Neural cell (in vitro differentiated cells): ENCODE results near the gene IDUA. TPM values are rescaled to one million over a fixed set of nuclear protein-coding genes. Genes with fewer than 3 reads are reported as not detected.

Experiments
- H2AFZ ChIP-seq: fragments of 200-600, 300-800 bp; sonication (generic), shearing (Covaris generic); 2 replicates; pipeline ENCODE4 v1.6.0; 2014; ENCODE audit warnings: low read depth, mild to moderate bottlenecking, antibody characterized with exemption, low read length, moderate library complexity
- H3F3A ChIP-seq: fragments of 200-600 bp; shearing (Covaris generic); 2 replicates; pipeline ENCODE4 v1.6.1; 2016; ENCODE audit warnings: mild to moderate bottlenecking, moderate library complexity, mixed read lengths, antibody characterized with exemption, low read length; ENCODE audit not compliant: insufficient read depth, poor library complexity, severe bottlenecking
- H3K27ac ChIP-seq: fragments of 200-600, 300-800 bp; sonication (generic), shearing (Covaris generic); 2 replicates; pipeline ENCODE4 v1.5.1; 2014; ENCODE audit warnings: mild to moderate bottlenecking, low read length, moderate library complexity
- H3K27me3 ChIP-seq: fragments of 300-800, 200-600 bp; sonication (generic), shearing (Covaris generic); 2 replicates; pipeline ENCODE4 v1.6.0; 2014; ENCODE audit warnings: mild to moderate bottlenecking, low read depth, low read length, moderate library complexity; ENCODE audit not compliant: insufficient read depth
- H3K36me3 ChIP-seq: fragments of 300-800, 200-600 bp; sonication (generic), shearing (Covaris generic); 2 replicates; pipeline ENCODE4 v1.5.1; 2014; ENCODE audit warnings: mild to moderate bottlenecking, antibody characterized with exemption, low read length, moderate library complexity; ENCODE audit not compliant: insufficient read depth
- H3K4me2 ChIP-seq: fragments of 300-800, 200-600 bp; sonication (generic), shearing (Covaris generic); 2 replicates; pipeline ENCODE4 v1.6.0; 2014; ENCODE audit warnings: mild to moderate bottlenecking, low read length
- H3K4me3 ChIP-seq: fragments of 300-800, 200-600 bp; sonication (generic), shearing (Covaris generic); 2 replicates; pipeline ENCODE4 v1.5.1; 2014; ENCODE audit warnings: mild to moderate bottlenecking, low read length, moderate library complexity
- H3K79me2 ChIP-seq: fragments of 200-600 bp; shearing (Covaris generic); replicated peaks from 2 replicates; pipeline ENCODE4 v1.6.0; 2014; ENCODE audit warnings: mild to moderate bottlenecking, low read length, moderate library complexity; ENCODE audit not compliant: insufficient read depth
- H3K9ac ChIP-seq: fragments of 300-800, 200-600 bp; sonication (generic), shearing (Covaris generic); 2 replicates; pipeline ENCODE4 v1.6.1; 2016; ENCODE audit warnings: mild to moderate bottlenecking, low read length, mixed read lengths
- H3K9me2 ChIP-seq: fragments of 200-600 bp; shearing (Covaris generic); 2 replicates; pipeline ENCODE4 v1.6.1; 2016; ENCODE audit warnings: mild to moderate bottlenecking, low read length, mixed read lengths; ENCODE audit not compliant: insufficient read depth
- H3K9me3 ChIP-seq: fragments of 200-600, 300-800 bp; sonication (generic), shearing (Covaris generic); 2 replicates; pipeline ENCODE4 v1.6.1; 2016; ENCODE audit warnings: mild to moderate bottlenecking, mixed run types, low read length, moderate library complexity, mixed read lengths
- H4K20me1 ChIP-seq: fragments of 200-600 bp; shearing (Covaris generic); 2 replicates; pipeline ENCODE4 v1.6.1; 2016; ENCODE audit warnings: mild to moderate bottlenecking, mixed run types; ENCODE audit not compliant: insufficient read depth
- CTCF ChIP-seq: fragments of 450-650 bp; IDR thresholded peaks from 2 replicates; pipeline ENCODE4 v1.5.1; 2014; ENCODE audit warnings: antibody characterized with exemption, mild to moderate bottlenecking, moderate library complexity; ENCODE audit not compliant: poor library complexity, severe bottlenecking
- EP300 ChIP-seq: fragments of 450-650 bp; conservative IDR thresholded peaks from 2 replicates; pipeline ENCODE4 v1.6.1; 2014; ENCODE audit warnings: antibody characterized with exemption, mild to moderate bottlenecking, moderate library complexity; ENCODE audit not compliant: poor library complexity, severe bottlenecking
- EZH2 ChIP-seq: fragments of 200-600, 300-800 bp; shearing (Covaris generic), sonication (generic); IDR thresholded peaks from 2 replicates; pipeline ENCODE4 v1.6.1; 2014; ENCODE audit warnings: antibody characterized with exemption, low read length, borderline replicate concordance, mild to moderate bottlenecking; ENCODE audit not compliant: insufficient read depth, poor library complexity, severe bottlenecking
- MXI1 ChIP-seq: fragments of 450-650 bp; conservative IDR thresholded peaks from 2 replicates; pipeline ENCODE4 v1.6.1; 2014; ENCODE audit warnings: antibody characterized with exemption, mild to moderate bottlenecking; ENCODE audit not compliant: poor library complexity, severe bottlenecking
- POLR2AphosphoS5 ChIP-seq: IDR thresholded peaks from 2 replicates; pipeline ENCODE4 v1.6.1; 2012
- RAD21 ChIP-seq: fragments of 450-650 bp; conservative IDR thresholded peaks from 2 replicates; pipeline ENCODE4 v1.6.1; 2014; ENCODE audit warnings: antibody characterized with exemption, mild to moderate bottlenecking, moderate library complexity
- REST ChIP-seq: IDR thresholded peaks from 2 replicates; pipeline ENCODE4 v1.6.1; 2012; ENCODE audit warnings: borderline replicate concordance
- SMC3 ChIP-seq: fragments of 450-650 bp; conservative IDR thresholded peaks from 2 replicates; pipeline ENCODE4 v1.6.1; 2014; ENCODE audit warnings: antibody characterized with exemption, mild to moderate bottlenecking, moderate library complexity; ENCODE audit not compliant: poor library complexity
- TAF1 ChIP-seq: IDR thresholded peaks from 2 replicates; pipeline ENCODE4 v1.6.1; 2012; ENCODE audit warnings: low read depth
- polyA plus RNA-seq: library from polyadenylated mRNA; depleted of rRNA; stranded (reverse); fragments of >200 nt; gene quantifications from 2 replicates; pipeline ENCODE4 v1.2.3, GENCODE V29; 2014

The IDUA gene
- polyA plus RNA-seq, 1 donor from 2014 or later, result 12.7 TPM

GRCh38 chr4:990746-991367, 4.0 kb downstream of the IDUA start:
- Histone ChIP-seq H3F3A (no peaks in the 10 kb centered on the region), H3K27ac (no peak overlapping the region), H3K27me3 (no peaks in the 10 kb centered on the region), H3K4me2 (no peak overlapping the region), H3K9me3 (no peaks in the 10 kb centered on the region), H4K20me1 (no peaks in the 10 kb centered on the region), H3K4me3 (no peak overlapping the region), H3K79me2 (no peaks in the 10 kb centered on the region), H3K36me3 (no peaks in the 10 kb centered on the region), H3K9me2 (no peaks in the 10 kb centered on the region), H3K9ac (no peak overlapping the region), H2AFZ (no peak overlapping the region)
- TF ChIP-seq EP300 (no peak), CTCF (no peak), RAD21 (no peak), MXI1 (no peak), SMC3 (no peak), REST (no peak), TAF1 (no peak), POLR2AphosphoS5 (no peak), EZH2 (no peak)

DNA sequence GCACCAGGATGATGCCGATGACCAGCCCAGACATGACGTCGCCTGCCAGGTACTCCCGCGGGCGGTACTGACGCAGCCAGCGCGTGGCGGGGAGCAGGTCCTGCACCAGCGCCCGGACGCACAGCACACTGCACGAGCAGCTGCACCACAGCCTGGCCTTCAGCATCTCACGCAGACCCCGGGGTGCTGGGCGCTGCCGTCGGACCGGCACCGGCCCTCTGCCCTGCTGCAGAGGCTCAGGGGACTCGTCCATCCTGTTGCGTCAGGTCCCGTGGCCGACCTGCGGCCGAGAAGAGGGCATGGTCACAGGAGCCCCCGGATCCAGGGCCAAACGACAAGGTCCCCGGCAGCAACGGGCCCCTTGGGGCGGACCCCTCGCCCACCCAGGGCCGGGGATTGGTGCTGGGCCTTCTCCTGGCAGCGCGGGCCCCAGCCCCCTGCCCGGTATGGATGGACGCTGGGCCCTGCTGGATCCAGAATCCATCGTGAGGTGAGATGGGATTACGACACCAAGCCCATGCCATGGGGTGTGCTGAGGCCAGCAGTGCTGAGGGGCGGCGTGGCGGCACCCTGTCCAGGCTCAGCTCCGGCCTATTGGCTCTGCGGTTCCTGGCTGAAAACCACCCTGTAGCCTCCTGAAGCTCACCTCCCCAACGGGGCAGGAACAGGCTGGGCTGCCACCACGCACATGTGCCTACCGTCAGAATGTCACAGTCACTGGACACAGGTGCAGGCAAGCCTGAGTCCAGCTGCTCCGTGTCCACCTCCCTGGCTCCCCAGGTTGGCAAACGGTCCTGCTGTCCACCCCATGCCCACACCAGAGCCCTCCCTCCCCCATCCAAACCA, 4.8 kb downstream of the IDUA start:
- no peaks in the 10 kb centered on the region for H3K36me3 ChIP-seq
- H3K4me2 ChIP-seq, result no peak overlapping the region
- TF ChIP-seq TAF1 (no peak), CTCF (no peak), EP300 (no peak), MXI1 (no peak), EZH2 (no peak), REST (no peak), SMC3 (no peak), POLR2AphosphoS5 (no peak), RAD21 (no peak)
- H3K79me2 ChIP-seq, result no peaks in the 10 kb centered on the region
- H3K9me2 ChIP-seq, result no peaks in the 10 kb centered on the region
- no peak overlapping the region for H2AFZ ChIP-seq
- no peaks in the 10 kb centered on the region for H3K9me3 ChIP-seq
- H3K27me3 ChIP-seq, result peaks cover 3% of the 10 kb centered on the region
- no peaks in the 10 kb centered on the region for H3F3A ChIP-seq
- H3K4me3 ChIP-seq, result no peak overlapping the region
- no peak overlapping the region for H3K27ac ChIP-seq
- H4K20me1 ChIP-seq, result no peaks in the 10 kb centered on the region
- no peak overlapping the region for H3K9ac ChIP-seq
